ENCODE results near the gene VPS39.

DNA sequence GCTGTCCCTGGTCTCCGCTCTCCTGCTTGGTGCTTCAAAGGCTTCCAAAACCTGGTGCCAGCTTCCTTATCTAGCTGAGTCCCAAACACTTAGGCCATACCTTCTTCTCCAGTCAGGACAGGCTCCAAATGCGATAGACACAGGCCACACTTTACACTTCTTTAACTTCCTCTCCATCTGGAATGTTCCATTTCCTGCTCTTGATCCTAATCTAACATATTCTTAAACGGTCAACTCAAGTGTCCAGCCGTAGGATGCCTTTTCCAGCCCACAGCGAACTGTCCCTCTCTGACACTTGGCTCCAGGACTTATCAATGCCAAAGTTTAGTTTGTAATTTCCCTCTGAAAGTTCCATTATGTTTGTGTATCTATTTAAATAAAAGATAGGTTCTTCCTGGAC is 32.4 kb downstream of the VPS39 start:
- TF ChIP-seq, protein P1, sequence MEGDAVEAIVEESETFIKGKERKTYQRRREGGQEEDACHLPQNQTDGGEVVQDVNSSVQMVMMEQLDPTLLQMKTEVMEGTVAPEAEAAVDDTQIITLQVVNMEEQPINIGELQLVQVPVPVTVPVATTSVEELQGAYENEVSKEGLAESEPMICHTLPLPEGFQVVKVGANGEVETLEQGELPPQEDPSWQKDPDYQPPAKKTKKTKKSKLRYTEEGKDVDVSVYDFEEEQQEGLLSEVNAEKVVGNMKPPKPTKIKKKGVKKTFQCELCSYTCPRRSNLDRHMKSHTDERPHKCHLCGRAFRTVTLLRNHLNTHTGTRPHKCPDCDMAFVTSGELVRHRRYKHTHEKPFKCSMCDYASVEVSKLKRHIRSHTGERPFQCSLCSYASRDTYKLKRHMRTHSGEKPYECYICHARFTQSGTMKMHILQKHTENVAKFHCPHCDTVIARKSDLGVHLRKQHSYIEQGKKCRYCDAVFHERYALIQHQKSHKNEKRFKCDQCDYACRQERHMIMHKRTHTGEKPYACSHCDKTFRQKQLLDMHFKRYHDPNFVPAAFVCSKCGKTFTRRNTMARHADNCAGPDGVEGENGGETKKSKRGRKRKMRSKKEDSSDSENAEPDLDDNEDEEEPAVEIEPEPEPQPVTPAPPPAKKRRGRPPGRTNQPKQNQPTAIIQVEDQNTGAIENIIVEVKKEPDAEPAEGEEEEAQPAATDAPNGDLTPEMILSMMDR (IDR thresholded peaks at IDR 0.05), result no peak
- TF ChIP-seq EZH2phosphoT487 (IDR thresholded peaks at IDR 0.05), result no peak
- no peak for TF ChIP-seq EZH2 (IDR thresholded peaks at IDR 0.05)
